Karpas-422 (cell line): Measurements from ENCODE around the gene TOMM22. TPM values are rescaled to one million over a fixed set of nuclear protein-coding genes. Genes with fewer than 3 reads are reported as not detected.
"Not testable (repeated sequence)": the region's sequence is repeated elsewhere in the genome, so short reads cannot be mapped to it uniquely, and the experiment has no call there.

Source experiments
- DNase-seq: peaks from one replicate; pipeline ENCODE4 v3.0.0-alpha.2; 2015
- H2AFZ ChIP-seq: fragments of 200-600 bp; sonication (generic); 2 replicates; pipeline ENCODE4 v1.6.1; 2014; ENCODE audit warnings: antibody characterized with exemption, low read length, mixed read lengths
- H3K27ac ChIP-seq: fragments of 200-600 bp; sonication (generic); 2 replicates; pipeline ENCODE4 v1.5.1; 2014; ENCODE audit warnings: mild to moderate bottlenecking, low read length, moderate library complexity
- H3K27me3 ChIP-seq: fragments of 200-600 bp; sonication (generic); 2 replicates; pipeline ENCODE4 v1.6.1; 2014; ENCODE audit warnings: low read length, mixed read lengths
- H3K36me3 ChIP-seq: fragments of 200-600 bp; sonication (generic); 2 replicates; pipeline ENCODE4 v1.6.1; 2014; ENCODE audit warnings: low read length, mixed read lengths; ENCODE audit not compliant: insufficient read depth
- H3K4me1 ChIP-seq: fragments of 200-600 bp; sonication (generic); 2 replicates; pipeline ENCODE4 v1.6.1; 2014; ENCODE audit warnings: mild to moderate bottlenecking, low read length, mixed read lengths
- H3K4me2 ChIP-seq: fragments of 200-600 bp; sonication (generic); 2 replicates; pipeline ENCODE4 v1.6.1; 2014; ENCODE audit warnings: low read length, low read depth, mild to moderate bottlenecking; ENCODE audit not compliant: poor library complexity, severe bottlenecking
- H3K4me3 ChIP-seq: fragments of 200-600 bp; sonication (generic); 2 replicates; pipeline ENCODE4 v1.5.1; 2014; ENCODE audit warnings: mild to moderate bottlenecking, antibody characterized with exemption, low read length, mixed read lengths
- H3K79me2 ChIP-seq: fragments of 200-600 bp; sonication (generic); 2 replicates; pipeline ENCODE4 v1.6.1; 2014; ENCODE audit warnings: mild to moderate bottlenecking, low read length, mixed read lengths
- H3K9ac ChIP-seq: fragments of 200-600 bp; sonication (generic); 2 replicates; pipeline ENCODE4 v1.6.0; 2014; ENCODE audit warnings: low read length
- H3K9me2 ChIP-seq: fragments of 200-600 bp; sonication (generic), shearing (Covaris generic); replicated peaks from 2 replicates; pipeline ENCODE4 v1.6.0; 2014; ENCODE audit warnings: mild to moderate bottlenecking, low read length, moderate library complexity; ENCODE audit not compliant: insufficient read depth
- H3K9me3 ChIP-seq: fragments of 300-700, 200-600 bp; sonication (generic); 2 replicates; pipeline ENCODE4 v1.6.1; 2014; ENCODE audit warnings: low read length, mixed read lengths
- H4K20me1 ChIP-seq: fragments of 200-600 bp; sonication (generic); 2 replicates; pipeline ENCODE4 v1.6.1; 2014; ENCODE audit warnings: mild to moderate bottlenecking, antibody characterized with exemption, low read length, low read depth; ENCODE audit not compliant: insufficient read depth
- total RNA-seq: library from RNA; depleted of rRNA; stranded (reverse); fragments of >200 nt; shearing (Covaris generic); gene quantifications from 2 replicates; pipeline ENCODE4 v1.2.3, GENCODE V29; 2014; ENCODE audit warnings: low replicate concordance; rRNA removed

TOMM22 gene
- 57.8 and 74.1 TPM in 2 replicates for total RNA-seq

GRCh38 chr22:38681582-38682335 lies at the start of gene TOMM22:
Gene TOMM22, plus strand, starts transcription at chr22:38681957. Its CDS starts 22 bp downstream, at chr22:38681979.
- DNase-seq, result peak; percentile 95
- H3K36me3 ChIP-seq, result peaks cover 33% of the 10 kb centered on the region
- H3K79me2 ChIP-seq, result peaks cover 32% of the 10 kb centered on the region
- H3K4me2 ChIP-seq, result peak within 1 kb of the TSS; percentile 90
- peak within 1 kb of the TSS; percentile 92 for H3K9ac ChIP-seq
- H3K4me1 ChIP-seq, result peaks cover 19% of the 10 kb centered on the region
- peak within 1 kb of the TSS; percentile 91 for H2AFZ ChIP-seq
- peaks cover 13% of the 10 kb centered on the region; the same call in 1 of the 2 replicates for H4K20me1 ChIP-seq
- H3K27ac ChIP-seq, result peak within 1 kb of the TSS; percentile 28; the same call in 1 of the 2 replicates
- H3K4me3 ChIP-seq, result peak within 1 kb of the TSS; percentile 99
- H3K9me2 ChIP-seq, result no peaks in the 10 kb centered on the region
- no peaks in the 10 kb centered on the region for H3K27me3 ChIP-seq
- H3K9me3 ChIP-seq, result no peaks in the 10 kb centered on the region

GRCh38 chr22:38632528-38632927 lies 49.2 kb upstream of the TOMM22 start:
- Histone ChIP-seq H3K27me3 (no peaks in the 10 kb centered on the region), H3K4me3 (no peak overlapping the region), H3K9ac (no peak overlapping the region), H3K27ac (no peak overlapping the region), H4K20me1 (no peaks in the 10 kb centered on the region), H3K4me1 (no peaks in the 10 kb centered on the region), H3K79me2 (no peaks in the 10 kb centered on the region), H3K9me3 (no peaks in the 10 kb centered on the region), H2AFZ (no peak overlapping the region), H3K4me2 (no peak overlapping the region), H3K9me2 (no peaks in the 10 kb centered on the region), H3K36me3 (no peaks in the 10 kb centered on the region)
- no peak for DNase-seq

GRCh38 chr22:38638216-38638615 lies 43.5 kb upstream of the TOMM22 start:
- no peak for DNase-seq
- H3K27me3 ChIP-seq, result no peaks in the 10 kb centered on the region
- no peaks in the 10 kb centered on the region for H4K20me1 ChIP-seq
- no peak overlapping the region for H2AFZ ChIP-seq
- no peak overlapping the region for H3K4me2 ChIP-seq
- H3K27ac ChIP-seq, result no peak overlapping the region
- H3K9me3 ChIP-seq, result no peaks in the 10 kb centered on the region
- no peak overlapping the region for H3K9ac ChIP-seq
- no peaks in the 10 kb centered on the region for H3K36me3 ChIP-seq
- no peaks in the 10 kb centered on the region for H3K79me2 ChIP-seq
- H3K4me1 ChIP-seq, result peaks cover 4% of the 10 kb centered on the region
- no peak overlapping the region for H3K4me3 ChIP-seq
- no peaks in the 10 kb centered on the region for H3K9me2 ChIP-seq

GRCh38 chr22:38638728-38639127 lies 43.0 kb upstream of the TOMM22 start:
- no peaks in the 10 kb centered on the region for H3K36me3 ChIP-seq
- DNase-seq, result no peak
- no peaks in the 10 kb centered on the region for H4K20me1 ChIP-seq

GRCh38 chr22:38641476-38642040 lies 40.2 kb upstream of the TOMM22 start:
- H3K4me1 ChIP-seq, result peaks cover 4% of the 10 kb centered on the region
- DNase-seq, result no peak
- H3K79me2 ChIP-seq, result no peaks in the 10 kb centered on the region
- no peaks in the 10 kb centered on the region for H3K9me3 ChIP-seq
- no peak overlapping the region for H3K9ac ChIP-seq
- no peaks in the 10 kb centered on the region for H3K9me2 ChIP-seq
- no peaks in the 10 kb centered on the region for H3K27me3 ChIP-seq
- H3K27ac ChIP-seq, result no peak overlapping the region
- H3K36me3 ChIP-seq, result no peaks in the 10 kb centered on the region
- no peaks in the 10 kb centered on the region for H4K20me1 ChIP-seq
- H3K4me3 ChIP-seq, result no peak overlapping the region
- H2AFZ ChIP-seq, result no peak overlapping the region
- H3K4me2 ChIP-seq, result no peak overlapping the region

More at GRCh38 chr22:38638728-38639127, 43.0 kb upstream of the TOMM22 start:
- Histone ChIP-seq H3K27ac (no peak overlapping the region), H3K9me2 (no peaks in the 10 kb centered on the region), H3K9me3 (no peaks in the 10 kb centered on the region), H3K9ac (no peak overlapping the region), H3K4me3 (no peak overlapping the region), H3K4me1 (peaks cover 4% of the 10 kb centered on the region), H3K79me2 (no peaks in the 10 kb centered on the region), H2AFZ (no peak overlapping the region), H3K27me3 (no peaks in the 10 kb centered on the region), H3K4me2 (no peak overlapping the region)

GRCh38 chr22:38644245-38644644 lies 37.5 kb upstream of the TOMM22 start:
- not testable (repeated sequence) for H3K79me2 ChIP-seq, H3K4me2 ChIP-seq, H3K9ac ChIP-seq, H3K27ac ChIP-seq, H3K36me3 ChIP-seq, H2AFZ ChIP-seq, DNase-seq, H4K20me1 ChIP-seq, H3K9me2 ChIP-seq, H3K4me1 ChIP-seq, H3K9me3 ChIP-seq, H3K4me3 ChIP-seq, H3K27me3 ChIP-seq

- Histone ChIP-seq H3K9me2 (no peaks in the 10 kb centered on the region), H3K4me1 (no peaks in the 10 kb centered on the region), H3K27ac (no peak overlapping the region), H3K36me3 (no peaks in the 10 kb centered on the region), H3K79me2 (no peaks in the 10 kb centered on the region), H2AFZ (no peak overlapping the region), H4K20me1 (no peaks in the 10 kb centered on the region), H3K27me3 (no peaks in the 10 kb centered on the region), H3K4me2 (no peak overlapping the region), H3K4me3 (no peak overlapping the region), H3K9me3 (no peaks in the 10 kb centered on the region), H3K9ac (no peak overlapping the region)
- DNase-seq, result no peak
These were observed 36.3 kb upstream of the TOMM22 start for GRCh38 chr22:38645430-38645829.

GRCh38 chr22:38649841-38650522 lies 31.8 kb upstream of the TOMM22 start:
- Histone ChIP-seq H3K9me3 (no peaks in the 10 kb centered on the region), H3K9ac (no peak overlapping the region), H4K20me1 (no peaks in the 10 kb centered on the region), H3K36me3 (no peaks in the 10 kb centered on the region), H3K27ac (no peak overlapping the region), H3K4me3 (no peak overlapping the region), H3K4me1 (no peaks in the 10 kb centered on the region; the same call in 1 of the 2 replicates), H2AFZ (no peak overlapping the region), H3K79me2 (no peaks in the 10 kb centered on the region), H3K27me3 (no peaks in the 10 kb centered on the region), H3K9me2 (no peaks in the 10 kb centered on the region), H3K4me2 (no peak overlapping the region)
- DNase-seq, result no peak
